ENCODE results near the gene MTRR.

MTRR gene

DNA sequence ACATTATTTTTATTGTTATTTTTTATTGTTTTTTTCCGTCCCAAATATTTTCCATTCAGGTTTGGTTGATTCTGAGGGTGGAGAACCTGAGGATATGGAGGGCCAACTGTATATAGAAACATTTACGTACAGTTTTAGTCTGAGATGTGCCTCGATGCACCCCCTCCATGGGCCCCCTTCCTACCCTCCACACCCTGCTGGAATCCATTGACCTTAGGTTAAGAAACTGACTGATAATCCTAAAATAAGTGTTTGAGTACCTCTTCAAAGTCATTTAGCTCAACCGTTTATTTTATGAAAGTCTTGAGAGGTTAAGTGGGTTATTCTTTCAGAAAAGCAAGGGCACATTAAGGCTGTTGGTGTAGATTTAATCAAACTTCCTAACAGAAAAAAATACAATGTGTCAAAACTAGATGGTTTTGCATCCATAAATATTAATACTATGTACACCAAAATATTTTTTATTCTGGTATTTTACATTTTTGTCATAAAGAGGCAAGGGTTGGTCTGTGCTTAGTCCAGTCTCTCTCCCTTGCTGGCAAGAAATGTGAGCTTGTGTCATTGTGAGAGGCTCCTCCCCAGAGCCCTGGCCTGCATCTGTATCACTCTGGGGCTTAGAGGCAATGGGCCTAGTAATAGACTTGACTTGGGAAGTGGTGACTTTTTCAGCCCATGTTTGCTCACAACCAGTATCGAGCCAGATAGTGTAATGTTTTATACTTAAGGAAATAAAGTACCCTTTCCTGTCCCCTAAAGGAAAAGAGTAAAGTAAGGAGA, 15.7 kb downstream of the MTRR start:
- Histone ChIP-seq H3K36me3 (replicated peaks; ENCODE audit: low read depth, low read length) (peaks cover 59% of the 10 kb centered on the region), H3K27me3 (ENCODE audit: low read depth, low read length) (no peaks in the 10 kb centered on the region), H3K79me2 (ENCODE audit: low read length) (peaks cover 21% of the 10 kb centered on the region), H2AFZ (ENCODE audit: low read depth, low read length) (no peak overlapping the region), H4K20me1 (ENCODE audit: insufficient read depth, low read length) (peaks cover 26% of the 10 kb centered on the region), H3K27ac (ENCODE audit: low read length) (no peak overlapping the region), H3K9me3 (ENCODE audit: insufficient read depth, low read length) (no peaks in the 10 kb centered on the region), H3K4me2 (ENCODE audit: low read length) (no peak overlapping the region), H3K4me3 (ENCODE audit: low read length) (no peak overlapping the region), H3K4me1 (ENCODE audit: low read length) (peaks cover 2% of the 10 kb centered on the region), H3K9ac (ENCODE audit: low read length) (no peak overlapping the region)
- TF ChIP-seq EZH2phosphoT487 (IDR thresholded peaks at IDR 0.05; ENCODE audit: low read depth): no peak
- TF ChIP-seq, protein P1, sequence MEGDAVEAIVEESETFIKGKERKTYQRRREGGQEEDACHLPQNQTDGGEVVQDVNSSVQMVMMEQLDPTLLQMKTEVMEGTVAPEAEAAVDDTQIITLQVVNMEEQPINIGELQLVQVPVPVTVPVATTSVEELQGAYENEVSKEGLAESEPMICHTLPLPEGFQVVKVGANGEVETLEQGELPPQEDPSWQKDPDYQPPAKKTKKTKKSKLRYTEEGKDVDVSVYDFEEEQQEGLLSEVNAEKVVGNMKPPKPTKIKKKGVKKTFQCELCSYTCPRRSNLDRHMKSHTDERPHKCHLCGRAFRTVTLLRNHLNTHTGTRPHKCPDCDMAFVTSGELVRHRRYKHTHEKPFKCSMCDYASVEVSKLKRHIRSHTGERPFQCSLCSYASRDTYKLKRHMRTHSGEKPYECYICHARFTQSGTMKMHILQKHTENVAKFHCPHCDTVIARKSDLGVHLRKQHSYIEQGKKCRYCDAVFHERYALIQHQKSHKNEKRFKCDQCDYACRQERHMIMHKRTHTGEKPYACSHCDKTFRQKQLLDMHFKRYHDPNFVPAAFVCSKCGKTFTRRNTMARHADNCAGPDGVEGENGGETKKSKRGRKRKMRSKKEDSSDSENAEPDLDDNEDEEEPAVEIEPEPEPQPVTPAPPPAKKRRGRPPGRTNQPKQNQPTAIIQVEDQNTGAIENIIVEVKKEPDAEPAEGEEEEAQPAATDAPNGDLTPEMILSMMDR (IDR thresholded peaks at IDR 0.05; ENCODE audit: low read depth, low read length): no peak

DNA sequence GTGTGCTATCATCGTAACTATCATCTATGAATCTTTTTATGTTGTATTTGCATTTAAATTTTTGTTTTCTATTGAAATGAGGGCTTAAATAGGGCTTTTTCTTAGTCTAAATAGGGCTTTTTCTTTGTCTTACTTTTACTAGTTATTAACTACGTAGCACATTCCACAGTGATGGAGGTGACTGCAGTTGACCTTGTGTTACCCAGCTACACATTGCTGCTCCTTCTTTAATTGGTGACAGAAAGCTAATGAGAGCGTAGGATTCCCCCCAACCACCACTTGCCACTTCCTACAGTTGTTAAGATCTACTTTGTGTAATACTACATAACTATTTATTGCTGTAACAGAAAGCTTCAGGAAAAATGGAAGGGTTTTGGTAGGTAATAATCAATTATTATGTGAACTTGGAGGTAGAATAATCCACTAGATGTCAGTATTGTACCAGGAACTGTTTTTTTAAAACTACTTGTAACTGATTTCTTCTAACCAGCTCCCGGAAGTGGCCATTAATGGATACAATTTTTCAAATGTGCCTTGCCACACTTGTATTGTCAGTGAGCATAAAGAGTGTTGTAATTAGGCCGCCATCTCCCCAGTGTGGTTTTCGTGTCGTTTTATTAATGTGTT, 18.0 kb downstream of the MTRR start:
- Histone ChIP-seq H3K79me2 (ENCODE audit: low read length) (no peaks in the 10 kb centered on the region), H3K4me1 (ENCODE audit: low read length) (no peaks in the 10 kb centered on the region; the same call in 1 of the 2 replicates), H3K4me3 (ENCODE audit: low read length) (no peak overlapping the region), H3K36me3 (replicated peaks; ENCODE audit: low read depth, low read length) (peaks cover 50% of the 10 kb centered on the region), H3K4me2 (ENCODE audit: low read length) (no peak overlapping the region), H3K27ac (ENCODE audit: low read length) (no peak overlapping the region), H2AFZ (ENCODE audit: low read depth, low read length) (no peak overlapping the region), H3K9me3 (ENCODE audit: insufficient read depth, low read length) (no peaks in the 10 kb centered on the region), H3K27me3 (ENCODE audit: low read depth, low read length) (no peaks in the 10 kb centered on the region), H4K20me1 (ENCODE audit: insufficient read depth, low read length) (peaks cover 3% of the 10 kb centered on the region; the same call in 1 of the 2 replicates), H3K9ac (ENCODE audit: low read length) (no peak overlapping the region)
- no peak for TF ChIP-seq EZH2phosphoT487 (IDR thresholded peaks at IDR 0.05; ENCODE audit: low read depth)
- TF ChIP-seq, protein P1 (IDR thresholded peaks at IDR 0.05; ENCODE audit: low read depth, low read length): peak; percentile 56

DNA sequence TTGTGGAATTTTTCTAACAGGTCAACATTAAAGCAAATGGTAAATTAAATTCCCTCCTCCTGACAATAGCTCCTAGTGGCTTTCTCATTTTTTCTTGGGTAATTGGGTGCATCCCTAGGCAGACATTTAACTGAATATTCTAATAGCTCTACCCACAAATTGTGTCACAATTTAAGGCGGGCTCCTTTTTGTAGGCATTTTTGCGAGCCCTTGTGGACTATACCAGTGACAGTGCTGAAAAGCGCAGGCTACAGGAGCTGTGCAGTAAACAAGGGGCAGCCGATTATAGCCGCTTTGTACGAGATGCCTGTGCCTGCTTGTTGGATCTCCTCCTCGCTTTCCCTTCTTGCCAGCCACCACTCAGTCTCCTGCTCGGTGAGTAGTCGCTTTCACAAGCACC, 20.0 kb downstream of the MTRR start:
- Histone ChIP-seq H3K4me3 (ENCODE audit: low read length) (no peak overlapping the region), H3K27ac (ENCODE audit: low read length) (no peak overlapping the region), H3K9ac (ENCODE audit: low read length) (no peak overlapping the region), H2AFZ (ENCODE audit: low read depth, low read length) (no peak overlapping the region), H3K79me2 (ENCODE audit: low read length) (no peaks in the 10 kb centered on the region), H3K36me3 (replicated peaks; ENCODE audit: low read depth, low read length) (peaks cover 59% of the 10 kb centered on the region), H4K20me1 (ENCODE audit: insufficient read depth, low read length) (no peaks in the 10 kb centered on the region), H3K9me3 (ENCODE audit: insufficient read depth, low read length) (no peaks in the 10 kb centered on the region), H3K4me2 (ENCODE audit: low read length) (no peak overlapping the region), H3K27me3 (ENCODE audit: low read depth, low read length) (no peaks in the 10 kb centered on the region), H3K4me1 (ENCODE audit: low read length) (peaks cover 6% of the 10 kb centered on the region)
- TF ChIP-seq, protein P1 (IDR thresholded peaks at IDR 0.05; ENCODE audit: low read depth, low read length): no peak
- TF ChIP-seq EZH2phosphoT487 (IDR thresholded peaks at IDR 0.05; ENCODE audit: low read depth): no peak

DNA sequence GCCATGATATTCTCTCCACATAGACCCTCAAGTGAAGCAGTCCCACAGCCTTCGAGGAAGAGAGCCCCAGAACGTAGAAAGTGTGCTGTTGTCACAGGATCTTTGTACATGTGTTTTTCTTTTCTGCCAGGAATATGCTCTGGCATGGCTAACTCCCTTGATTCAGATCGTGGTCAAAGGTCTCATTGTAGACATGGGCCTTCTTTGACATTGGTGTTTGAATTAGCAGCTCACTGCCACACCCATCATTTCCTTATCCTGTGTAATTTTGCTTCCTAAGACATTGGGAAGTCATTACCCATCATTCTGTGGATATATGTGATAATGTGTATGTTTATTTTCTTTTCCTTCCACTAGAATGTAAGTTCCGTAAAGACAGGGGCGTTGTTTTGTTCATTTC, 25.5 kb downstream of the MTRR start:
- Histone ChIP-seq H3K9me3 (ENCODE audit: insufficient read depth, low read length) (no peaks in the 10 kb centered on the region), H4K20me1 (ENCODE audit: insufficient read depth, low read length) (no peaks in the 10 kb centered on the region), H3K27me3 (ENCODE audit: low read depth, low read length) (no peaks in the 10 kb centered on the region), H3K4me2 (ENCODE audit: low read length) (peak overlapping the region; percentile 77), H3K4me3 (ENCODE audit: low read length) (peak overlapping the region; percentile 50), H3K79me2 (ENCODE audit: low read length) (no peaks in the 10 kb centered on the region), H3K36me3 (replicated peaks; ENCODE audit: low read depth, low read length) (peaks cover 81% of the 10 kb centered on the region), H3K27ac (ENCODE audit: low read length) (peak overlapping the region; percentile 86), H2AFZ (ENCODE audit: low read depth, low read length) (no peak overlapping the region), H3K4me1 (ENCODE audit: low read length) (peaks cover 27% of the 10 kb centered on the region), H3K9ac (ENCODE audit: low read length) (peak overlapping the region; percentile 31; the same call in 1 of the 2 replicates)
- TF ChIP-seq, protein P1 (IDR thresholded peaks at IDR 0.05; ENCODE audit: low read depth, low read length): no peak
- TF ChIP-seq EZH2phosphoT487 (IDR thresholded peaks at IDR 0.05; ENCODE audit: low read depth): no peak

Data from OCI-LY3 (cell line).